Right lobe of liver (tissue), 6 donors: Measurements from ENCODE around the gene BTAF1. TPM values are rescaled to one million over a fixed set of nuclear protein-coding genes. Genes with fewer than 3 reads are reported as not detected.

Experiments
- ATAC-seq, 4 donors: fragments of 200-7000 bp; cut with Tn5 transposase; one replicate each; pipeline ENCODE4 v1.9.1; 2020; ENCODE audit warnings: mild to moderate bottlenecking in 4 of 4, moderate library complexity in 4 of 4
- DNase-seq, 3 donors: peaks; one replicate each; pipeline ENCODE4 v3.0.0-alpha.2; 2020
- H3K27ac ChIP-seq, 3 donors: fragments of 200-600 bp; one replicate each; pipeline ENCODE4 v1.8.0; 2022
- H3K27me3 ChIP-seq, 2 donors: fragments of 200-600 bp; one replicate each; pipeline ENCODE4 v1.8.0; 2022
- H3K36me3 ChIP-seq, 4 donors: fragments of 200-600 bp; sonication (generic) in 1 of 4; one replicate each; pipeline versions ENCODE4 v1.5.1 to v1.8.0; 2017 to 2022; ENCODE audit warnings: control low read depth in 1 of 4
- H3K4me1 ChIP-seq, 4 donors: fragments of 200-600 bp; sonication (generic) in 1 of 4; one replicate each; pipeline versions ENCODE4 v1.5.1 to v1.8.0; 2017 to 2022; ENCODE audit warnings: control low read depth in 1 of 4
- H3K4me3 ChIP-seq, 3 donors: fragments of 200-600 bp; one replicate each; pipeline ENCODE4 v1.8.0; 2022
- H3K9me3 ChIP-seq, 4 donors: fragments of 200-600 bp; sonication (generic) in 1 of 4; one replicate each; pipeline versions ENCODE4 v1.5.1 to v1.8.0; 2017 to 2022; ENCODE audit warnings: control low read depth in 1 of 4
- CTCF ChIP-seq, 4 donors: fragments of 200-600 bp in 3 of 4; fragments of 450-650 bp in 1 of 4; IDR thresholded peaks; one replicate each; pipeline versions ENCODE4 v1.5.1 to v1.8.0; 2016 to 2022; ENCODE audit warnings: antibody characterized with exemption in 4 of 4, mild to moderate bottlenecking in 2 of 4
- POLR2A ChIP-seq: fragments of 450-650 bp; IDR thresholded peaks from one replicate; pipeline ENCODE4 v1.6.1; 2017; ENCODE audit warnings: antibody characterized with exemption, mild to moderate bottlenecking
- WGBS: methylation state at CpG from one replicate; pipeline ENCODE4 v1.1.6; 2018; ENCODE audit warnings: low coverage, low lambda C conversion rate; ENCODE audit not compliant: insufficient coverage; ENCODE audit errors: missing lambda C conversion rate; 5-methylcytosine and 5-hydroxymethylcytosine counted together
- intact Hi-C, 2 donors: fragments of 100-400 bp; cut with DNase I; formaldehyde crosslinking; loops; one replicate each; pipeline versions ENCODE4 v1.11.2 to v1.14.1; 2022
- total RNA-seq, 6 experiments: library from RNA; depleted of rRNA in 2 of 6; stranded (reverse); fragments of >200 nt in 2 of 6; fragmentation: NEBNext Ultra II Directional in 3 of 6; extraction: Animal tissue kit (Norgen Biotek cat#: 25700) in 3 of 6; gene quantifications; one replicate each; pipeline versions ENCODE4 v1.1.0 to v1.2.4, GENCODE V29; 2016 to 2023
- donor health status: DM: no; HTN: yes; CAD: no.
- donor health status: DM: no; HTN: no; CAD: no.
- donor health status: DM: no; HTN: no; CAD: no.
- donor health status: DM: no; HTN: yes; CAD: no.
- donor health status: DM: no; HTN: yes; CAD: no.

The BTAF1 gene
- total RNA-seq, 6 experiments from 2014 or later, result 13.4 to 20.3 (median 17.4) TPM

GRCh38 chr10:91896212-91896756 is 27.3 kb upstream of the BTAF1 start:
- Histone ChIP-seq H3K9me3 (no peaks in the 10 kb centered on the region), H3K4me3 (no peak overlapping the region), H3K27ac (no peak overlapping the region), H3K27me3 (no peaks in the 10 kb centered on the region), H3K36me3 (no peaks in the 10 kb centered on the region), H3K4me1 (no peaks in the 10 kb centered on the region)
- no peak for ATAC-seq
- no peak for TF ChIP-seq POLR2A
- TF ChIP-seq CTCF (IDR thresholded peaks at IDR 0.05), result no peak
- WGBS, result 81% methylated on average over 3 of the region's 3 CpGs
- intact Hi-C loops, result no loop called here
- no peak for DNase-seq

- Histone ChIP-seq H3K27ac (no peak overlapping the region), H3K36me3 (no peaks in the 10 kb centered on the region), H3K27me3 (no peaks in the 10 kb centered on the region), H3K9me3 (no peaks in the 10 kb centered on the region), H3K4me1 (no peaks in the 10 kb centered on the region), H3K4me3 (no peak overlapping the region)
- TF ChIP-seq POLR2A (no peak), CTCF (IDR thresholded peaks at IDR 0.05) (no peak)
- ATAC-seq (no peak), DNase-seq (no peak)
- intact Hi-C loops, result no loop called here
- 47% methylated on average over 6 of the region's 8 CpGs for WGBS
Observed at GRCh38 chr10:91897421-91897820, 26.1 kb upstream of the BTAF1 start.

GRCh38 chr10:91901784-91902677 is 21.5 kb upstream of the BTAF1 start:
- TF ChIP-seq POLR2A (no peak), CTCF (IDR thresholded peaks at IDR 0.05) (no peak)
- H3K36me3 ChIP-seq, result no peaks in the 10 kb centered on the region
- H3K27me3 ChIP-seq, result no peaks in the 10 kb centered on the region
- H3K4me3 ChIP-seq, result no peak overlapping the region
- WGBS, result 4% methylated on average over 2 of the region's 2 CpGs
- ATAC-seq (peak; percentile 68 to 99 (median 77)), DNase-seq (no peak)
- intact Hi-C loops, result no loop called here
- H3K9me3 ChIP-seq, result no peaks in the 10 kb centered on the region
- H3K4me1 ChIP-seq, result no peaks in the 10 kb centered on the region
- no peak overlapping the region for H3K27ac ChIP-seq

GRCh38 chr10:91907033-91907594 is 16.5 kb upstream of the BTAF1 start:
- Histone ChIP-seq H3K4me3 (no peak overlapping the region), H3K9me3 (no peaks in the 10 kb centered on the region), H3K27ac (no peak overlapping the region), H3K27me3 (no peaks in the 10 kb centered on the region), H3K4me1 (peaks cover 0 to 6% (median 0%) of the 10 kb centered on the region in 4 donors), H3K36me3 (no peaks in the 10 kb centered on the region)
- WGBS, result 96% methylated on average over 5 of the region's 5 CpGs
- intact Hi-C loops, result no loop called here
- no peak for ATAC-seq
- TF ChIP-seq POLR2A, result no peak
- no peak for TF ChIP-seq CTCF (IDR thresholded peaks at IDR 0.05)
- DNase-seq, result no peak
